ENCODE results near the gene IFNGR1. TPM values are rescaled to one million over a fixed set of nuclear protein-coding genes. Genes with fewer than 3 reads are reported as not detected.

IFNGR1 gene
- total RNA-seq, 2 donors from 2014 or later: 51.0 to 54.3 TPM

DNA sequence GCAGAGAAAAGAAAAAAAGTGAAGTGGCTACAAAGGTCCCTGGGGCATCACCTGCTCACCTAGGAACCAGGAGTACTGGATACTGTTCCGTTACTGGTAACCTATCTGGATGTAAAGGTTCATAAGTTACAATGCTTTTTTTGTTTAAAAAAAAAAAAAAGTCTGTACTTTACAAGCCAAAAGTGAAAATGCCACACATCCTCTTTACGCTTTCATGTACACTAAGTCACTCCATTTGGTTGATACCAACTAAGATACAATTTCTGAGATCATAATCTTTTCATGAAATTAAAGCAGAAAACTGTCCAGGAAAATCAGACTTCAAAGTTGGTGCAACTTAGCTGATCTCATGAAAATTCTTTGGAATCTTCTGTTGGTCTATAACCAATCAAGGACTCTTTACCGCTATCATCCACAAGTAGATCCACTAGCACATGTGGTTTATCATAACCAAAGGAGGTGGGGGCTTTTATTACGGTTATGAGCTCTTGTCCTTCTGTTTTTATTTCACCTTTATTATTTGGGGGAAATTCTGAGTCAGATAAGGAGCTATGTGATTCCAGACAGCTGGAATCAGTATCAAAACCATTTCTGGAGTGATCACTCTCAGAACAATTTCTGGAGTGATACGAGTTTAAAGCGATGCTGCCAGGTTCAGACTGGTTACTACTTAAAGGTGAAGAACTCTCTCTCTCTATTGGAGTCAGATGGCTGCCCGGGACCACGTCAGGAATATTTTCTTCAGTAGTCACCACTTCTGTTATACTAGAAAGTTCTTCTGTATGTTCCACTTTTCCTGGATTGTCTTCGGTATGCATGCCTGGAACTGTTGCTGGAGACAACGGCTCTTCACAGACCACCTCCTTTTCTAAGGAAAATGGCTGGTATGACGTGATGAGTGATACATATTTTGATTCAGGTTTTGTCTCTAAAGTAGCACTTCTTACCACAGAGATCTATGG is 21.2 kb downstream of the IFNGR1 start:
- Mint-ChIP-seq H3K36me3 (ENCODE audit: insufficient read depth in 2 of 2) (peaks cover 6 to 19% of the 10 kb centered on the region in 2 donors), H3K9me3 (no peaks in the 10 kb centered on the region), H3K27ac (no peak overlapping the region)

DNA sequence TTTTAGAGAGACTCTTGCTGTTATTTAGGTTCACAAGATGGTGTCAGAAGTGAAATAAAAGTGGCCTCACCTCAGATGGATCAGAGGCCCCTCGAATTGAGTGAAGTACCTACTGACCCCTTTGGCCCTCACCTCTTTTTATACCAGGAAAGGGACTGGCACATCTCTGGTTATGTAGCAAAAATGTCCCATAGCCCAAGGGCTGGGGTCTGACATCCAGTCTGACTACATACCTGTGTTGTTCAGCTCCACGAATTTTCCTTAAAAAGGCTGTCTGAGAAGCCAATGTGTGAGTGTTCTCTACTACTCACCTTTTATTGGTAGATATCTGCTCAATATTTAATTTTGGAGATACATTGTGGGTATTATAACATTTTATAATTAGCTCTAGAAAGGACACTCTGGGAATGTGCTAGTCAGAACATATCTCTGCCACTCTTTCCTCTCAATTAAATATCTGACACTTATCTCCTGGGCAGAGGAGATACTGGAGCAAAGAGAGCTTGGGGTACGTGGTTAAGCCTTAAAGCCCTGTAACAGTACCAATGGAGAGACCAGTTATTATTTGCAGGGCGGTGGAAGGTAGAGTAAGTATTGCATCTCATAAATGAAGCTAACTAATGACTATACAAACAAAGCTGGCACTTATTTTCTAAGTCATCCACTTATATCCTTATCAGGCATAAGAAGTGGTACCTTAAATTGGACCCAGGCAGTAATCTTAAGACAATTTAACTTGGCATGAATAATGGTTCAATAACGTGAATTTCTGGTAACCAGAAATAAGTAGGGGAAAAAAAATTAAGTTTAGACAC is 25.7 kb downstream of the IFNGR1 start:
- H3K9me3 Mint-ChIP-seq: peaks cover 3 to 4% of the 10 kb centered on the region in 2 donors
- no peak for DNase-seq
- H3K36me3 Mint-ChIP-seq (ENCODE audit: insufficient read depth in 2 of 2): peaks cover 7 to 9% of the 10 kb centered on the region in 2 donors
- no peak overlapping the region for H3K27ac Mint-ChIP-seq
- ATAC-seq (replicated peaks in 1 of 2): no peak
- H3K4me3 Mint-ChIP-seq: no peak overlapping the region
- H3K4me1 Mint-ChIP-seq (ENCODE audit: low read depth): peaks cover 6% of the 10 kb centered on the region
- H3K27me3 Mint-ChIP-seq (ENCODE audit: low read depth): no peaks in the 10 kb centered on the region

More for the DNA sequence above, 21.2 kb downstream of the IFNGR1 start:
- DNase-seq (no peak), ATAC-seq (replicated peaks in 1 of 2) (no peak)
- peaks cover 6% of the 10 kb centered on the region for H3K4me1 Mint-ChIP-seq (ENCODE audit: low read depth)
- H3K27me3 Mint-ChIP-seq (ENCODE audit: low read depth): no peaks in the 10 kb centered on the region
- no peak overlapping the region for H3K4me3 Mint-ChIP-seq

DNA sequence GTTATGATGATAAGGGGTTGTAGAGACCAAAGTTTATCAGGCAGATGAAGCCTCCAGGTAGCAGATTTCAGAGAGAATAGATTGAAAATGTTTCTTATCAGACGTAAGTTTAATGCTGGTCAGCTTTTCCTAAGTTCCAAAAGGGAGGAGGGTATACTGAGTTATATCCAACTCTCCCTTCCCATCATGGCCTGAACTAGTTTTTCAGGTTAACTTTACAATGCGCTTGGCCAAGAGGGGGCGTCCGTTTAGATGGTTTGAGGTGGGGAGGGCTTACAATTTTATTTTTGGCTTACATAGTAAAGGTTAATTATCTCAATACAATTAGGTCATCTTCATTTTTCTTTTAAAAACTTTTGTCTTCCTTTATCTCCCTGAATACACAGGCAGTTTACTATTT is 26.4 kb downstream of the IFNGR1 start:
- Mint-ChIP-seq H3K36me3 (ENCODE audit: insufficient read depth in 2 of 2) (peaks cover 6% of the 10 kb centered on the region in 2 donors), H3K4me3 (no peak overlapping the region), H3K4me1 (ENCODE audit: low read depth) (peaks cover 1% of the 10 kb centered on the region), H3K27me3 (ENCODE audit: low read depth) (no peaks in the 10 kb centered on the region), H3K9me3 (peaks cover 3 to 5% of the 10 kb centered on the region in 2 donors), H3K27ac (no peak overlapping the region)
- ATAC-seq (replicated peaks in 1 of 2): no peak
- no peak for DNase-seq

DNA sequence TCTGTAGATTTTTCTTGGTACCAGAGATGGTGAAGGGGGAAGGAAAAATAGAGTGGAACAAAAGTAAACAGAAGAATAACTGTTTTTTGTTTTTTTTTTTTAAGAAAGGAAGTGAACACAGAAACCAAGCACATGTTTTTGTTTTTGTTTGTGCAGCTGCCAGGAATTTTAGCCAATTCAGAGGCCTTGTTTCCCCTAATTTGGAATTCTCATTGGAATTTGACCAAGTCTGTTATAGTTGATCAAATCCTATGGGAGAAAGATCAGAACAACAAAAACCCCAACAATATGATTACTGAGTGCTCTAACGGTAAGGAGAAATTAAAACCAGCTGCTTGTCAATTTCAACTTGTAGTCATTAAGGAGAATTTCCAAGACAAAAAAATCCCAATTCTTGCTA is 27.5 kb downstream of the IFNGR1 start:
- H3K4me1 Mint-ChIP-seq (ENCODE audit: low read depth): no peaks in the 10 kb centered on the region
- no peak overlapping the region for H3K27ac Mint-ChIP-seq
- DNase-seq: no peak

DNA sequence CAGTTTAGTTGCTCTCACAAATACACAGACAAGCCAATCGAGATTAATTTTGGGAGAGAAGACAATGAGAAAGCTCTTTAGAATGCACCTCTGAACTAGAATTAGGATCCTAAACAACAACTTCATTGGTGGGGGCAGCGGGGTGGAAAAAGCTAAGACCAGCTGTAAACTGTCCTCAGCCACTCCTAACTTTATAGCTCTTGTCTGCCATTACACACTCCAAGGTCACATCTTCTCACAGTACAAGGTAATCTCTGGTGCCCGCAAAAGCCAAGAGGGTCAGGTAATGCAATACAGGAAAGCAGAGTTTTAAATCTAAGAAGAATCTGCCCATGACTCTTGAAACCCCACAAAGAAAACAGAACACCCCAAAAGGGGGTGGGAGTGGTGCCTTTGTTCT is 27.9 kb downstream of the IFNGR1 start:
- ATAC-seq (replicated peaks in 1 of 2) (no peak), DNase-seq (no peak)
- no peaks in the 10 kb centered on the region for H3K27me3 Mint-ChIP-seq (ENCODE audit: low read depth)
- no peak overlapping the region for H3K4me3 Mint-ChIP-seq
- H3K4me1 Mint-ChIP-seq (ENCODE audit: low read depth): no peaks in the 10 kb centered on the region
- H3K36me3 Mint-ChIP-seq (ENCODE audit: insufficient read depth in 2 of 2): peaks cover 6 to 7% of the 10 kb centered on the region in 2 donors
- H3K27ac Mint-ChIP-seq: no peak overlapping the region
- H3K9me3 Mint-ChIP-seq: peaks cover 5% of the 10 kb centered on the region in 2 donors

More for the DNA sequence above, 27.5 kb downstream of the IFNGR1 start:
- peaks cover 4 to 5% of the 10 kb centered on the region in 2 donors for H3K9me3 Mint-ChIP-seq
- H3K27me3 Mint-ChIP-seq (ENCODE audit: low read depth): no peaks in the 10 kb centered on the region
- no peak for ATAC-seq (replicated peaks in 1 of 2)
- H3K4me3 Mint-ChIP-seq: no peak overlapping the region
- H3K36me3 Mint-ChIP-seq (ENCODE audit: insufficient read depth in 2 of 2): peaks cover 6 to 7% of the 10 kb centered on the region in 2 donors

DNA sequence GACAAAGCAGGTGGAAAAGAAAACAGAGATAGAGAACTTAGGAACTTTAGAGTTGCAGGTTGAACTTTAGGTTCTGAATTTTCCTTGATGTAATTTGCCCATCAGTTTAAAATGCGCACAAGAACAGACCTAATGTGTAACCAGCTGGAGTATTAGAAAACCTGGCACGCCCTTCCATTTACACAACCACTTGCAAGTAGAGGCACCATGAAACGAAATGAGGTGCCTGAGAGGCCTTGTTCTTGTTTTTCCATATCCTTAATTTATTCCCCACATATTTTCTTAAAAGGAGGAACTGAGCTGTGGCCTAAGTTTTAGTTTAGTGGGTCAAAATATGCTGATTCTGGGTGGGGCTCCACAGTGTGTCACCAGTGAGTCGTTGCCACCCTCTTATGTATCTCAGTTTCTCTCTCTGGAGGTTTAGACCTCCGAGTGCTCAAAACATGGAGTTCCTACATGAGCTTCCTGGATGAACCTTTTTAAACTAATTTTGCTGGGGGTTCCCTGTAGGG is 28.5 kb downstream of the IFNGR1 start:
- Mint-ChIP-seq H3K27me3 (ENCODE audit: low read depth) (no peaks in the 10 kb centered on the region), H3K4me3 (no peak overlapping the region), H3K36me3 (ENCODE audit: insufficient read depth in 2 of 2) (peaks cover 8 to 9% of the 10 kb centered on the region in 2 donors), H3K4me1 (ENCODE audit: low read depth) (no peaks in the 10 kb centered on the region), H3K9me3 (peaks cover 5 to 7% of the 10 kb centered on the region in 2 donors), H3K27ac (no peak overlapping the region)
- ATAC-seq (replicated peaks in 1 of 2) (no peak), DNase-seq (no peak)

DNA sequence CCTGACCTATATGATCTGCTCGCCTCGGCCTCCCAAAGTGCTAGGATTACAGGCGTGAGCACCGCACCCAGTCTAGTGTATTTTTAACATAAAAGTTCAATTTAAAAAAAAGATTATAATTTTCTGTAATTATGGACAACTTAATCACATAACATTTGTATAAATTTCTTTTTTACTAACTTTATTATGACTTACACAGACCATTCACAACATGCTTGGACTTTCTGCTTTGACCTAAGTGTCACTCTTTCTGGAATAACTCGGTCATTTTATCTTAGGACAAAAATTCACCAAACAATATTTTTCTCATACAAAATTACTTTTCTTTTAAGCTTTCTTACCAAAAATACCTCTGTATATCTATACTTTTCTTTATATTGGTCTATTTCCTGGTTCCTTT is 30.3 kb downstream of the IFNGR1 start:
- H3K27me3 Mint-ChIP-seq (ENCODE audit: low read depth): no peaks in the 10 kb centered on the region
- peaks cover 5 to 10% of the 10 kb centered on the region in 2 donors for H3K9me3 Mint-ChIP-seq
- no peak overlapping the region for H3K4me3 Mint-ChIP-seq
- H3K27ac Mint-ChIP-seq: no peak overlapping the region
- no peaks in the 10 kb centered on the region for H3K4me1 Mint-ChIP-seq (ENCODE audit: low read depth)
- H3K36me3 Mint-ChIP-seq (ENCODE audit: insufficient read depth in 2 of 2): peaks cover 10 to 13% of the 10 kb centered on the region in 2 donors
- no peak for DNase-seq
- ATAC-seq (replicated peaks in 1 of 2): no peak

DNA sequence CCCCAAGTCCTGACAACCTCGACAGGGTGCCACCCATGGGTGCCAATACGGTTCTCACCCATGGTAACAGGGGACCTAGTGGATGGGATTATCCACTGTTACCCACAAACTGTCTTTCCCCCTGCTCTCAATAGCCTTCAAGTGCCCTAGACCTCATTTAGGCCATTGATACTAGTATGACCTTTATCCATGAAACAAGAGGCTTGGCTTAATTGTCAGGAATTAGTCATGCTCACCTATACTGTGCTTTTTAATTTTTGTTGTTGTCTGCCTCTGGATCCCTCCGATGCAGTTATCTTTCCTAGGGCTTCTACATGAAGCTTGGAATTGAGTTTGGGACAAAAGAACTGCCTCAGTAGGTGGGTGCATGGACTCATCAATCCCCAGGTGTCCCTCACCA is 33.9 kb downstream of the IFNGR1 start:
- no peak for ATAC-seq (replicated peaks in 1 of 2)
- DNase-seq: no peak
- Mint-ChIP-seq H3K27me3 (ENCODE audit: low read depth) (no peaks in the 10 kb centered on the region), H3K4me1 (ENCODE audit: low read depth) (no peaks in the 10 kb centered on the region), H3K9me3 (peaks cover 11 to 17% of the 10 kb centered on the region in 2 donors), H3K27ac (no peak overlapping the region), H3K4me3 (no peak overlapping the region), H3K36me3 (ENCODE audit: insufficient read depth in 2 of 2) (peaks cover 16 to 21% of the 10 kb centered on the region in 2 donors)

DNA sequence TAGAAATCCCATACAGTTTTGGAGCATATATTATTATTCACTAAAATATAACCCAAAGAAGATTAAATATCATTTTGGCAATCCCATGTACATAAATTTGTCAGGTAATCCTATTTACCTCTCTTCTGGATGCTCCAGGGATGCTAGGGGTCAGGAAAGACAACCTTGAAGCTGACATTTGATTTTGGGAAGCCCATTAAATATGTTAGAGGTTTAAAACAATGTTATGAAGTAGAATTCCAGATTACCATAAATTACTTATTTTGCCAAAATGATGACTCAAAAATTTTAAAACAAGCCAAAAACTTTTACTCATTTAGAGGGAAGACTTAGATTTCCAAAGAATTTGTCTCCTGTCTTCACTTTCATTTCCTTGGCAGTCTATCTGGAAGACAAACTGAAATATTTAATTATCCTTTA is 36.5 kb downstream of the IFNGR1 start:
- Mint-ChIP-seq H3K27ac (no peak overlapping the region), H3K4me1 (ENCODE audit: low read depth) (no peaks in the 10 kb centered on the region), H3K9me3 (peaks cover 11 to 12% of the 10 kb centered on the region in 2 donors), H3K27me3 (ENCODE audit: low read depth) (peaks cover 10% of the 10 kb centered on the region), H3K4me3 (no peak overlapping the region), H3K36me3 (ENCODE audit: insufficient read depth in 2 of 2) (peaks cover 11 to 16% of the 10 kb centered on the region in 2 donors)
- ATAC-seq (replicated peaks in 1 of 2) (no peak), DNase-seq (no peak)

DNA sequence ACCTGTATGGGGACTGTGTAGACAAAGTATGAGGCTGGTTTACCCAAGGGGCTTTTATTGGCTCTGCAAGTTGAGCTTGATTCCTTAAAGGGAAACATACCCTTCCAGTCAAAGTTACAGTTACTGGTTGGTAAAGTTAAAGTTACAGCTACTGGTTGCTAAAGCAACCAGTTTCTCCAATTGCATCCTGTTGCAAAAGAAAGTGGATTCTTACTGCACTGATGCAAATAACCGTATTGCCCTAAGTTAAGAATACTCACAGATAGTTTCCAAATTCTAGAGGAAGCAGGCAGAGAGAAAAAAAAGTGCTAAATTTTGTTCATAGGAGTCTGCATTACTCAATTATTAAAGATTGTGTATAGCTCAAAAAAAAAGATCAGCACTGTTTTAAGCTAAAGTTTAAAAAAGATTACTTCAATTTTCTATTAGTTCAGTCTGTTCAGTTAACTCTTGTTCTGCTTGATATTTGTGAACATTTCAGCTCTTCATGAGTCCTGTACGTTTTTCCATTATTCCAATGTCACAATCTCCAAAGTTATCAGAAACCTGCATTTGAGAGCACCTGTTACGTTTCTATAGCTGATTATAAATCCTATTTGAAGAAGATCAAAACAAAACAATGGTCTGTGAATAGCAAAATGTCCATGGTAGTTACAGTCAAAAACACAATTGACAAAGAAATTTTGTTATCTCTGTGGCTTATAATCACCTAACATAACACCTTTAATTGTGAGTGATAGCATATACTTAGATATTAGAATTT is 37.1 kb downstream of the IFNGR1 start:
- Mint-ChIP-seq H3K4me1 (ENCODE audit: low read depth) (no peaks in the 10 kb centered on the region), H3K27me3 (ENCODE audit: low read depth) (peaks cover 16% of the 10 kb centered on the region), H3K4me3 (no peak overlapping the region), H3K9me3 (peaks cover 11 to 12% of the 10 kb centered on the region in 2 donors), H3K27ac (no peak overlapping the region), H3K36me3 (ENCODE audit: insufficient read depth in 2 of 2) (peaks cover 11 to 14% of the 10 kb centered on the region in 2 donors)
- no peak for DNase-seq
- no peak for ATAC-seq (replicated peaks in 1 of 2)

DNA sequence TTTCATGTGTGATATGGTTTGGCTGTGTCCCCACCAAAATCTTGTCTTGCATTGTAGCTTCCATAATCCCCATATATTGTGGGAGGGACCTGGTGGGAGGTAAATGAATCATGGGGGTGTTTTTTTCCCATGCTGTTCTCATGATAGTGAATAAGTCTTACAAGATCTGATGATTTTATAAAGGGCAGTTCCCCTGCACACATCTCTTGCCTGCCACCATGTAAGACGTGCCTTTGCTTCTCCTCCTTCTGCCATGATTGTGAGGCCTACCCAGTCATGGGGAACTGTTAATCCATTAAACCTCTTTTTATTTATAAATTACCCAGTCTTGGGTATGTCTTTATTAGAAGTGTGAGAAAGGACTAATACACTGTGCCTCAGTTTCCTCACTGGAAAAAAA is 41.6 kb downstream of the IFNGR1 start:
- H3K9me3 Mint-ChIP-seq: peaks cover 7 to 9% of the 10 kb centered on the region in 2 donors
- no peak for ATAC-seq (replicated peaks in 1 of 2)
- H3K4me3 Mint-ChIP-seq: no peak overlapping the region
- H3K27me3 Mint-ChIP-seq (ENCODE audit: low read depth): peaks cover 40% of the 10 kb centered on the region
- peaks cover 2% of the 10 kb centered on the region for H3K4me1 Mint-ChIP-seq (ENCODE audit: low read depth)
- H3K27ac Mint-ChIP-seq: no peak overlapping the region
- no peak for DNase-seq
- H3K36me3 Mint-ChIP-seq (ENCODE audit: insufficient read depth in 2 of 2): peaks cover 6 to 7% of the 10 kb centered on the region in 2 donors

DNA sequence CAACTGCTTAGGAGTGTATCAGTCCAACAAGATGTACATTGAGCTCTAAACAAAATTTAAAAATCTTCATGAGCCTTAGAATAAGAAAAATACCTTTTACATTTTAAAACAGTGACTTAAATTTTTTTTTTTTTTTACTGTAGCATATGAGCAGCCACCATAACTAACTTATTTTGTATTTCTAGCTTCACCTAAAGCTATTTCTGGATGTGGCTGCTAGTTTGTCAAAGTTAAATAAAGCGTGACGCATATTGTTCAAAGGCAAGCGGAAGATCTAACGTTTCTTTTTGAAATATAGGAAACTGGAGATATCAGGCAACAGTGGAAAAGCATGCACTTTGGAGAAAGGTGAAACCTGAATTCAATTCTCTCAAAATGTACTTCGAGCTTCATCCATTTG is 42.5 kb downstream of the IFNGR1 start:
- no peak for DNase-seq
- no peak overlapping the region for H3K4me3 Mint-ChIP-seq
- H3K4me1 Mint-ChIP-seq (ENCODE audit: low read depth): peaks cover 11% of the 10 kb centered on the region
- peaks cover 5 to 7% of the 10 kb centered on the region in 2 donors for H3K9me3 Mint-ChIP-seq
- no peak overlapping the region for H3K27ac Mint-ChIP-seq
- peaks cover 40% of the 10 kb centered on the region for H3K27me3 Mint-ChIP-seq (ENCODE audit: low read depth)
- H3K36me3 Mint-ChIP-seq (ENCODE audit: insufficient read depth in 2 of 2): peaks cover 4% of the 10 kb centered on the region in 2 donors
- no peak for ATAC-seq (replicated peaks in 1 of 2)
